GM12891 (cell line): Measurements from ENCODE around the gene NLGN1.

Experiments used
- DNase-seq: peaks from one replicate; pipeline ENCODE4 v3.0.0; 2011; ENCODE audit warnings: low spot score; ENCODE audit not compliant: insufficient read length
- FAIRE-seq: peaks from 2 replicates; lab custom pipeline; 2011; peaks lifted over from hg19 to GRCh38; lab: Jason Lieb, UNC
- PAX5 ChIP-seq: IDR thresholded peaks from 2 replicates; pipeline ENCODE4 v1.6.1; 2011; ENCODE audit warnings: low read length, moderate library complexity, mild to moderate bottlenecking; ENCODE audit not compliant: insufficient read depth, severe bottlenecking
- POLR2A ChIP-seq: IDR thresholded peaks from 2 replicates; pipeline ENCODE4 v1.6.1; 2011; ENCODE audit warnings: low read depth, low read length, control low read depth
- POLR2AphosphoS5 ChIP-seq: IDR thresholded peaks from 2 replicates; pipeline ENCODE4 v1.6.1; 2011; ENCODE audit warnings: low read depth, low read length, control low read depth
- POU2F2 ChIP-seq: IDR thresholded peaks from 2 replicates; pipeline ENCODE4 v1.6.1; 2011; ENCODE audit warnings: low read depth, mild to moderate bottlenecking, control low read depth, low read length, moderate library complexity
- SPI1 ChIP-seq: IDR thresholded peaks from 2 replicates; pipeline ENCODE4 v1.6.1; 2011; ENCODE audit warnings: low read depth, low read length, control low read depth
- TAF1 ChIP-seq: IDR thresholded peaks from 2 replicates; pipeline ENCODE4 v1.6.1; 2011; ENCODE audit warnings: low read depth, low read length, control low read depth

Gene NLGN1

GRCh38 chr3:174132421-174133042, 735.0 kb downstream of the NLGN1 start:
- FAIRE-seq, result no peak
- DNase-seq, result no peak
- TF ChIP-seq SPI1, result no peak
- no peak for TF ChIP-seq PAX5
- no peak for TF ChIP-seq POLR2AphosphoS5
- TF ChIP-seq TAF1, result no peak
- no peak for TF ChIP-seq POU2F2
- TF ChIP-seq POLR2A, result no peak

GRCh38 chr3:174146008-174146407, 748.5 kb downstream of the NLGN1 start:
- TF ChIP-seq POLR2AphosphoS5 (no peak), POLR2A (no peak), SPI1 (no peak), POU2F2 (no peak), TAF1 (no peak), PAX5 (no peak)
- FAIRE-seq (no peak), DNase-seq (no peak)

GRCh38 chr3:174147798-174148197, 750.3 kb downstream of the NLGN1 start:
- FAIRE-seq (no peak), DNase-seq (no peak)
- no peak for TF ChIP-seq POU2F2
- no peak for TF ChIP-seq TAF1
- no peak for TF ChIP-seq POLR2AphosphoS5
- TF ChIP-seq PAX5, result no peak
- no peak for TF ChIP-seq SPI1
- no peak for TF ChIP-seq POLR2A

- FAIRE-seq (no peak), DNase-seq (no peak)
- TF ChIP-seq POLR2AphosphoS5, result no peak
- no peak for TF ChIP-seq PAX5
- no peak for TF ChIP-seq TAF1
- TF ChIP-seq SPI1, result no peak
- no peak for TF ChIP-seq POU2F2
- TF ChIP-seq POLR2A, result no peak
These were observed 756.3 kb downstream of the NLGN1 start for GRCh38 chr3:174153871-174154270.

GRCh38 chr3:174156200-174156599, 758.7 kb downstream of the NLGN1 start:
- TF ChIP-seq SPI1 (no peak), PAX5 (no peak), POU2F2 (no peak)
- FAIRE-seq (no peak), DNase-seq (no peak)

GRCh38 chr3:174158674-174159073, 761.1 kb downstream of the NLGN1 start:
- no peak for TF ChIP-seq SPI1
- TF ChIP-seq PAX5, result no peak
- TF ChIP-seq POLR2A, result no peak
- TF ChIP-seq POU2F2, result no peak
- TF ChIP-seq POLR2AphosphoS5, result no peak
- no peak for TF ChIP-seq TAF1
- DNase-seq (no peak), FAIRE-seq (no peak)

GRCh38 chr3:174159604-174160003, 762.1 kb downstream of the NLGN1 start:
- FAIRE-seq (no peak), DNase-seq (no peak)
- no peak for TF ChIP-seq POLR2AphosphoS5
- no peak for TF ChIP-seq SPI1

GRCh38 chr3:174162550-174162949, 765.0 kb downstream of the NLGN1 start:
- DNase-seq, result no peak
- FAIRE-seq, result no peak
- TF ChIP-seq POU2F2 (no peak), PAX5 (no peak), POLR2AphosphoS5 (no peak), TAF1 (no peak), SPI1 (no peak), POLR2A (no peak)

- no peak for TF ChIP-seq PAX5
- TF ChIP-seq POLR2AphosphoS5, result no peak
- no peak for TF ChIP-seq POLR2A
- no peak for TF ChIP-seq SPI1
- no peak for TF ChIP-seq POU2F2
- TF ChIP-seq TAF1, result no peak
- FAIRE-seq, result no peak
- DNase-seq, result no peak
These were observed 770.5 kb downstream of the NLGN1 start for GRCh38 chr3:174168026-174168425.

GRCh38 chr3:174168538-174169254, 771.2 kb downstream of the NLGN1 start:
- DNase-seq, result no peak
- FAIRE-seq, result no peak
- TF ChIP-seq PAX5, result no peak
- no peak for TF ChIP-seq SPI1
- TF ChIP-seq POLR2A, result no peak
- no peak for TF ChIP-seq POU2F2
- TF ChIP-seq TAF1, result no peak
- no peak for TF ChIP-seq POLR2AphosphoS5

- TF ChIP-seq SPI1 (no peak), TAF1 (no peak), POLR2A (no peak), POLR2AphosphoS5 (no peak), PAX5 (no peak), POU2F2 (no peak)
- no peak for DNase-seq
- FAIRE-seq, result no peak
These were observed 772.2 kb downstream of the NLGN1 start for GRCh38 chr3:174169736-174170135.
